HUES6 (cell line): ENCODE data around the gene ATP2C1.
A peak's percentile ranks its signal among the peaks of the same experiment; 100 is the strongest.

Experiments
- H3K27ac ChIP-seq: 2 replicates; pipeline ENCODE4 v1.7.0; 2013; ENCODE audit warnings: low read depth, mild to moderate bottlenecking, low read length, inconsistent platforms
- H3K27me3 ChIP-seq: 2 replicates; pipeline ENCODE4 v1.6.1; 2013; ENCODE audit warnings: low read length; ENCODE audit not compliant: control insufficient read depth, insufficient read depth
- H3K36me3 ChIP-seq: 2 replicates; pipeline ENCODE4 v1.6.1; 2013; ENCODE audit warnings: low read length; ENCODE audit not compliant: control insufficient read depth, insufficient read depth
- H3K4me1 ChIP-seq: 2 replicates; pipeline ENCODE4 v1.6.1; 2013; ENCODE audit warnings: low read length; ENCODE audit not compliant: control insufficient read depth, insufficient read depth
- H3K4me3 ChIP-seq: 2 replicates; pipeline ENCODE4 v1.5.1; 2013; ENCODE audit warnings: low read depth, low read length
- H3K9ac ChIP-seq: one replicate; pipeline ENCODE4 v1.6.1; 2013; ENCODE audit warnings: mild to moderate bottlenecking, low read length
- H3K9me3 ChIP-seq: 2 replicates; pipeline ENCODE4 v1.6.1; 2013; ENCODE audit warnings: low read depth, low read length; ENCODE audit not compliant: control insufficient read depth, insufficient read depth

The ATP2C1 gene, protein sequence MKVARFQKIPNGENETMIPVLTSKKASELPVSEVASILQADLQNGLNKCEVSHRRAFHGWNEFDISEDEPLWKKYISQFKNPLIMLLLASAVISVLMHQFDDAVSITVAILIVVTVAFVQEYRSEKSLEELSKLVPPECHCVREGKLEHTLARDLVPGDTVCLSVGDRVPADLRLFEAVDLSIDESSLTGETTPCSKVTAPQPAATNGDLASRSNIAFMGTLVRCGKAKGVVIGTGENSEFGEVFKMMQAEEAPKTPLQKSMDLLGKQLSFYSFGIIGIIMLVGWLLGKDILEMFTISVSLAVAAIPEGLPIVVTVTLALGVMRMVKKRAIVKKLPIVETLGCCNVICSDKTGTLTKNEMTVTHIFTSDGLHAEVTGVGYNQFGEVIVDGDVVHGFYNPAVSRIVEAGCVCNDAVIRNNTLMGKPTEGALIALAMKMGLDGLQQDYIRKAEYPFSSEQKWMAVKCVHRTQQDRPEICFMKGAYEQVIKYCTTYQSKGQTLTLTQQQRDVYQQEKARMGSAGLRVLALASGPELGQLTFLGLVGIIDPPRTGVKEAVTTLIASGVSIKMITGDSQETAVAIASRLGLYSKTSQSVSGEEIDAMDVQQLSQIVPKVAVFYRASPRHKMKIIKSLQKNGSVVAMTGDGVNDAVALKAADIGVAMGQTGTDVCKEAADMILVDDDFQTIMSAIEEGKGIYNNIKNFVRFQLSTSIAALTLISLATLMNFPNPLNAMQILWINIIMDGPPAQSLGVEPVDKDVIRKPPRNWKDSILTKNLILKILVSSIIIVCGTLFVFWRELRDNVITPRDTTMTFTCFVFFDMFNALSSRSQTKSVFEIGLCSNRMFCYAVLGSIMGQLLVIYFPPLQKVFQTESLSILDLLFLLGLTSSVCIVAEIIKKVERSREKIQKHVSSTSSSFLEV

GRCh38 chr3:130893376-130894129 lies at the start of gene ATP2C1:
ATP2C1 (plus strand) TSS chr3:130894084; CDS start chr3:130894770, 686 bp downstream.
- peak within 1 kb of the TSS; percentile 88 for H3K9ac ChIP-seq

DNA sequence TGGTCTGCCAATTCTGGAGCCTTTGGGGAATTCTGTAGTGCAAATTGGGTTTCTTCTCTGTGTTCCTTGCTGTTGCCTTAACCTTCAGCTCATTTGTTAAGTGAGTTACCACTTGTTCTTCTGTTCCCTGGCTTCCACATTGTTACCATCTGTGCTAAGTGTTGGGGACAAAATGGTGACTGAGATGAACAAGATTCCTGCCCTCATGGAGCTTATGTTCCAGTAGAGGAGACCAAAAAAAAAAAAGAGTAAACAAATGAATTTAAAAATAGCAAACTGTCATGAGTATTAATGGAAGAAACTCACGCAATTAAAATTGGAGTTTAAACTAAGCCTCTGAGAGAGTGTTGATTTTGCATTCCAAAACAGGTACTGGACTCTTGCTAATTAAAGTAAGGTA lies 49.4 kb upstream of the ATP2C1 start:
- Histone ChIP-seq H3K4me1 (peaks cover 20% of the 10 kb centered on the region), H3K9me3 (no peaks in the 10 kb centered on the region), H3K9ac (no peak overlapping the region), H3K4me3 (no peak overlapping the region), H3K27ac (no peak overlapping the region), H3K27me3 (no peaks in the 10 kb centered on the region), H3K36me3 (no peaks in the 10 kb centered on the region)

More at GRCh38 chr3:130893376-130894129, at the start of gene ATP2C1:
- Histone ChIP-seq H3K4me1 (peaks cover 23% of the 10 kb centered on the region), H3K36me3 (no peaks in the 10 kb centered on the region), H3K27me3 (no peaks in the 10 kb centered on the region), H3K27ac (peak within 1 kb of the TSS; percentile 91; the same call in 1 of the 2 replicates), H3K4me3 (peak within 1 kb of the TSS; percentile 87), H3K9me3 (no peaks in the 10 kb centered on the region)

DNA sequence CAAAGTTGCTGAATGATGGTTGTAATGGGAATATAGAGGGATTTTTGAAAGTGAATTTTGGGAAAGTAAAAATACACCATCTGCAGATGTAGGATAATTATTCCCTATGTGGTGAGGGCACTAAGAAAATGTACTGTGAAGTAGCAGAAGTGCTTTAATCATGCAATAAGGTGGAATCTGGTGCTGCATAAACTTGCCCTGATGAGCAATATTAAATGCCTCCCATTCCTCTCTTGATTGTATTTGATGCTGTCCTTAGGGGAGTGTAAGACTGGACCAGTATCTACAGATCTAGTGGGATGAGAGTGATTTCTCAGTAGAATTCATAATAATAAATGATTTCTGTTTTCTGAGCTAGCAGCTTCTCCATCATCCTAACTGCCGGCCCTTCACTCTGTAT lies 47.7 kb upstream of the ATP2C1 start:
- H3K4me3 ChIP-seq, result no peak overlapping the region
- no peaks in the 10 kb centered on the region for H3K27me3 ChIP-seq
- H3K36me3 ChIP-seq, result no peaks in the 10 kb centered on the region
- no peaks in the 10 kb centered on the region for H3K9me3 ChIP-seq
- H3K27ac ChIP-seq, result no peak overlapping the region
- no peak overlapping the region for H3K9ac ChIP-seq
- peaks cover 25% of the 10 kb centered on the region for H3K4me1 ChIP-seq

DNA sequence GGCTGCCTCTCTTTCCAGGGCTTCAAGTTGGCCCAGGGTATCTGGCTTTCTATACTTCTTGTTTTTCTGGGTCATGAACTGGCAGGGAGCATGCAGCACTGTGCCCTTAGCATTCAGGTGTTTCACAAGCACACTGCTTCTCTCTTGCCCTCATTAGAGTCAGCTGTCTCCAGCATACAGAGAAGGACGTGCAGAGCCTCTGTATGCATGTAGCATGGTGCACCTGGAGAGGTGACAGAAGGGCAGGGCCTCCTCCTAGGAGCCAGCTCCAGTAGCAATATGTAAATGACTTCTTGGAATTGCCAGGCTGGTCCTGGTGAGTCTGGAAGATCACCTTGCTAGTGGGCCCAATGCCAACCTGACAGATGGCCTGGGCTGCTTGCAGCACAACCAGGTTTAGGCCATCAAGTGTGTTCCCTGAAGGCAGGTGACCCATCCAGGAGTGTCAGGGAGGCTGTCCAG lies 44.8 kb upstream of the ATP2C1 start:
- Histone ChIP-seq H3K9me3 (no peaks in the 10 kb centered on the region), H3K27ac (no peak overlapping the region), H3K4me3 (no peak overlapping the region), H3K36me3 (no peaks in the 10 kb centered on the region), H3K27me3 (no peaks in the 10 kb centered on the region), H3K4me1 (peaks cover 22% of the 10 kb centered on the region), H3K9ac (no peak overlapping the region)

- Histone ChIP-seq H3K27ac (no peak overlapping the region), H3K27me3 (no peaks in the 10 kb centered on the region), H3K4me3 (no peak overlapping the region), H3K4me1 (peaks cover 22% of the 10 kb centered on the region), H3K36me3 (no peaks in the 10 kb centered on the region), H3K9ac (no peak overlapping the region), H3K9me3 (no peaks in the 10 kb centered on the region)
Measured at GRCh38 chr3:130850044-130850797, 43.7 kb upstream of the ATP2C1 start.

DNA sequence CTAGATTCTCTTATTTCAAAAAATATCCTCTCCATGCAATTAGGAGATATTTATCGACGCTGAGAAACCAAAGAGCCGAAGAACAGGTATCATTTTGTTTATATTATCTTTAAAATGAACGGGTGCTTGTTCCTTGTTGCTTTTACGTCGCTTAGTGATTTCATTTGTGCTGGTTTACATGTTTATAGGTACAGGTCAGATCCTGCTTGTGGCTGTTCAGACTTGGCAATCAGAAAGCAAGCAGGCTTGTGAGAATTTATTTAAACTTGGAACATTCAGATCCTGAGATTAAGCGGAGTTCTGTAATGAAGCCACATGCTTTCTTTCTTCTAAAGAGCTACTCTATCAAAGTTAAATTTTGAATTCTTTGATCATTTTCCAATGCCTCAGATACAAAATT lies 43.0 kb upstream of the ATP2C1 start:
- Histone ChIP-seq H3K9me3 (no peaks in the 10 kb centered on the region), H3K4me3 (no peak overlapping the region), H3K27ac (no peak overlapping the region), H3K9ac (no peak overlapping the region), H3K27me3 (no peaks in the 10 kb centered on the region), H3K4me1 (peaks cover 22% of the 10 kb centered on the region), H3K36me3 (no peaks in the 10 kb centered on the region)

DNA sequence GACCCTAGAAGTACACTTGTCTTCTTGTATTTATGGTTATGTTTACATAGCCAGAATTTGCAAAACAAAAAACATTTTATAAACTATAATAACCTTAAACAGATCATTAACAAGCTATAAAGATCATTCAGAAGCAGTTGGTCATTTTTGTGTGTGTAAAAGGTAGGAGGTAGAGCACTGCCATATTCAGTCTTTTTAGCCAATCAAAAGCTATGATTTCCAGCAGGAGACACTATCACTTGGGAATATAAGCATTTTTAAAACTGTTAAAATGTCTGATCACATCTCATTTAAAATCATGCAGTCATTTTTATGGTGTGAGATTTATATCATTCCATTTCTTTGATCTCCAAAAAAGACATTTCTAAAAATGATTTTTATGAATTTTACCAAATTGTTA lies 42.6 kb upstream of the ATP2C1 start:
- Histone ChIP-seq H3K9me3 (no peaks in the 10 kb centered on the region), H3K36me3 (no peaks in the 10 kb centered on the region), H3K4me1 (peaks cover 22% of the 10 kb centered on the region), H3K27ac (no peak overlapping the region), H3K4me3 (no peak overlapping the region), H3K27me3 (no peaks in the 10 kb centered on the region), H3K9ac (no peak overlapping the region)

DNA sequence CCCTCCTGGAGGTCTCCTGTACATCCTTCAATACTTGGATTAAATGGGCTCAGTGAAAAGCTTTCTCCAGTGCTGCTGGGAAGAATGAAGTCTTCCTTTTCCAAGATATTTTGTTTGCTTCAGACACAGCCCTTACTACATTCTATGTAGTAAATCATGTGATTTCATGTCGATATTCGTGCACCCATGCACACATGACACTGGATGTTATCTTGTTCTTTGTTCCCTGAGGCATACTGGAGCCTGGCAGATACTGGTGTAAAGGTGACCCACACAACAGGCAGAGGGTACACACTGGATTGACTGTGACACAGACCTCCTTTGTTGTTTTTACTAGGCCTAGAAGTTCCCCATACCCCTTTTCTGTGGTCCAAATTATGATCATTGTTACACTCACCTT lies 40.3 kb upstream of the ATP2C1 start:
- Histone ChIP-seq H3K4me3 (no peak overlapping the region), H3K36me3 (no peaks in the 10 kb centered on the region), H3K9ac (no peak overlapping the region), H3K9me3 (no peaks in the 10 kb centered on the region), H3K27me3 (no peaks in the 10 kb centered on the region), H3K4me1 (peaks cover 22% of the 10 kb centered on the region), H3K27ac (no peak overlapping the region)

DNA sequence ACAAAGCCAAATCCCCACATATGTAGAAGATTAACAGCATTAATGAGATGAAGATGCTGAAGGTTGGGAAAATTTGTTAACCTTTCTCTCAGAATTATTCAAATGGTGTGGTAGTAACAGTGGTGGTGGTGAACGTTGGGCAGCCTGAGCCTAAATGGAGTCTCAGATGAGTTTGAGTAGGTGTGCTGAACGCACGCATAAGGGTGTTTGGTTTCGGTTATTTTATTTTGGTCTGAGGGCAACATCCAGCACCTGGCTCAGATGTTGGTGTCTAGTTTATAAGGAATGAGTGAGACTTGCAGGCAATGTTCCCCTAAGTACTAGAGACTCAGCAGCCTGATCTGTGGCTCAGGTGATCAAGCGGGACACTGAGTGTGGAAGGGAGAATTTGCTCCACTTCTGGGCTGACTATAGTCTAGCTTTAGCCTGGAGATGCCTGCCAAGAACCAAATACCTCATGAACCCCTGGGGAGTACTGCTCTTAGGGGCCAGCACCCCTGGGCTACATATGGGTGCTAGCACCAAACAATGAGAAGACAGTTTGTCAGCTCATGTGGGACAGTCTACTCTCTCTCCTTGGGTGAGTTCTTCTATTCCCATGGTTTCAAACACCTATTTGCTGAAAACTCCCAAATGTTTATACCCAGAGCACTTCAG lies 39.5 kb upstream of the ATP2C1 start:
- H3K27ac ChIP-seq, result no peak overlapping the region
- no peaks in the 10 kb centered on the region for H3K27me3 ChIP-seq
- peaks cover 15% of the 10 kb centered on the region for H3K4me1 ChIP-seq
- no peaks in the 10 kb centered on the region for H3K36me3 ChIP-seq
- no peak overlapping the region for H3K9ac ChIP-seq
- H3K4me3 ChIP-seq, result no peak overlapping the region
- no peaks in the 10 kb centered on the region for H3K9me3 ChIP-seq
